H1 (cell line): ENCODE data around the gene IL26. TPM values are rescaled to one million over a fixed set of nuclear protein-coding genes. Genes with fewer than 3 reads are reported as not detected.

Source experiments
- CTCF ChIA-PET: fragments of 300-600 bp; sonication (Branson Sonifier 250); formaldehyde crosslinking; loops from one replicate; lab custom pipeline; 2021; ENCODE audit not compliant: partially characterized antibody; lab: Charles Lee
- POLR2A ChIA-PET: fragments of 300-600 bp; sonication (Branson Sonifier 250); formaldehyde crosslinking; loops from one replicate; lab custom pipeline; 2021; ENCODE audit warnings: inconsistent platforms; ENCODE audit not compliant: partially characterized antibody; lab: Charles Lee
- DNase-seq, 2 experiments: peaks; one replicate each; pipeline versions ENCODE4 v3.0.0 to v3.0.0-alpha.2; 2010 to 2022; ENCODE audit warnings: low spot score in 2 of 2, low read depth in 1 of 2, mixed read lengths in 1 of 2
- FAIRE-seq: peaks from 2 replicates; lab custom pipeline; 2011; peaks lifted over from hg19 to GRCh38; lab: Jason Lieb, UNC
- H2AFZ ChIP-seq: 2 replicates; pipeline ENCODE4 v1.8.1; 2012; ENCODE audit warnings: low read length, inconsistent platforms
- H2AK5ac ChIP-seq: 2 replicates; pipeline ENCODE4 v1.6.1; 2013; ENCODE audit warnings: low read depth, low read length
- H2BK120ac ChIP-seq: replicated peaks from 2 replicates; pipeline ENCODE3; 2013; ENCODE audit warnings: low read depth, low read length, inconsistent platforms
- H2BK12ac ChIP-seq: 2 replicates; pipeline ENCODE4 v1.6.1; 2013; ENCODE audit warnings: low read depth, low read length
- H2BK15ac ChIP-seq: 2 replicates; pipeline ENCODE4 v1.6.1; 2013; ENCODE audit warnings: low read length
- H2BK20ac ChIP-seq: 2 replicates; pipeline ENCODE4 v1.6.1; 2013; ENCODE audit warnings: low read length
- H2BK5ac ChIP-seq: 2 replicates; pipeline ENCODE4 v1.6.1; 2013; ENCODE audit warnings: low read depth, low read length
- H3K14ac ChIP-seq: 2 replicates; pipeline ENCODE4 v1.6.1; 2013; ENCODE audit warnings: inconsistent platforms; ENCODE audit not compliant: insufficient read length
- H3K18ac ChIP-seq: 2 replicates; pipeline ENCODE4 v1.6.1; 2013; ENCODE audit warnings: low read length; ENCODE audit errors: extremely low read depth
- H3K23ac ChIP-seq: 2 replicates; pipeline ENCODE4 v1.6.1; 2013; ENCODE audit warnings: inconsistent platforms; ENCODE audit not compliant: insufficient read length
- H3K23me2 ChIP-seq: 2 replicates; pipeline ENCODE4 v1.6.1; 2013; ENCODE audit warnings: low read depth, low read length
- H3K27ac ChIP-seq: 2 replicates; pipeline ENCODE4 v1.6.1; 2011; ENCODE audit warnings: low read depth, low read length, inconsistent platforms
- H3K27me3 ChIP-seq, 4 experiments: replicated peaks in 1 of 4; 1 replicate in 1 of 4; 2 replicates in 3 of 4; pipeline versions ENCODE4 v1.6.1 to v1.8.1; 2011 to 2013; ENCODE audit warnings: low read length in 3 of 4, mild to moderate bottlenecking in 3 of 4, inconsistent platforms in 2 of 4, mixed read lengths in 2 of 4, moderate library complexity in 1 of 4; ENCODE audit not compliant: control insufficient read depth in 3 of 4, insufficient read depth in 3 of 4; ENCODE audit errors: extremely low read depth in 1 of 4
- H3K36me3 ChIP-seq, 4 experiments: 2 replicates each; pipeline versions ENCODE4 v1.6.1 to v1.8.1; 2011 to 2013; ENCODE audit warnings: mild to moderate bottlenecking in 4 of 4, low read length in 3 of 4, moderate library complexity in 2 of 4, control low read depth in 1 of 4, inconsistent platforms in 1 of 4; ENCODE audit not compliant: insufficient read depth in 4 of 4, control insufficient read depth in 2 of 4
- H3K4ac ChIP-seq: replicated peaks from 2 replicates; pipeline ENCODE3; 2013; ENCODE audit warnings: low read length, low read depth, mixed read lengths, inconsistent platforms; ENCODE audit not compliant: insufficient read length
- H3K4me1 ChIP-seq, 4 experiments: replicated peaks in 1 of 4; 1 replicate in 1 of 4; 2 replicates in 3 of 4; pipeline versions ENCODE4 v1.6.1 to v1.8.1; 2011 to 2013; ENCODE audit warnings: low read length in 3 of 4, inconsistent platforms in 2 of 4, mixed read lengths in 1 of 4; ENCODE audit not compliant: insufficient read depth in 4 of 4, control insufficient read depth in 3 of 4
- H3K4me2 ChIP-seq, 2 experiments: 2 replicates each; pipeline versions ENCODE4 v1.6.1 to v1.8.1; 2011 to 2013; ENCODE audit warnings: low read depth in 2 of 2, low read length in 2 of 2, control low read depth in 1 of 2, inconsistent platforms in 1 of 2, mild to moderate bottlenecking in 1 of 2; ENCODE audit not compliant: insufficient read depth in 1 of 2
- H3K4me3 ChIP-seq, 4 experiments: fragments of 200-600, 300-600 bp in 1 of 4; sonication (generic), shearing (Covaris generic), sonication (Bioruptor Twin) in 1 of 4; 2 replicates each; pipeline versions ENCODE4 v1.5.1 to v1.8.1; 2011 to 2016; ENCODE audit warnings: low read length in 4 of 4, low read depth in 3 of 4, control low read depth in 2 of 4, inconsistent platforms in 2 of 4, mild to moderate bottlenecking in 2 of 4, mixed read lengths in 1 of 4, moderate library complexity in 1 of 4; ENCODE audit not compliant: insufficient read depth in 2 of 4; ENCODE audit errors: extremely low read depth in 1 of 4
- H3K56ac ChIP-seq: replicated peaks from 2 replicates; pipeline ENCODE3; 2013; ENCODE audit warnings: low read depth, mild to moderate bottlenecking, mixed read lengths, low read length, inconsistent platforms; ENCODE audit not compliant: insufficient read length
- H3K79me1 ChIP-seq: 2 replicates; pipeline ENCODE4 v1.6.1; 2013; ENCODE audit warnings: low read depth, low read length, control low read depth
- H3K79me2 ChIP-seq, 2 experiments: 2 replicates each; pipeline versions ENCODE4 v1.6.1 to v1.8.1; 2012 to 2013; ENCODE audit warnings: low read length in 2 of 2, mild to moderate bottlenecking in 2 of 2, inconsistent platforms in 1 of 2; ENCODE audit not compliant: insufficient read depth in 2 of 2, control insufficient read depth in 1 of 2
- H3K9ac ChIP-seq, 4 experiments: replicated peaks in 1 of 4; 1 replicate in 1 of 4; 2 replicates in 3 of 4; pipeline versions ENCODE4 v1.6.1 to v1.8.1; 2011 to 2013; ENCODE audit warnings: low read depth in 3 of 4, low read length in 3 of 4, control low read depth in 2 of 4, mild to moderate bottlenecking in 2 of 4, moderate library complexity in 2 of 4, inconsistent platforms in 1 of 4; ENCODE audit errors: extremely low read depth in 1 of 4
- H3K9me3 ChIP-seq, 2 experiments: 2 replicates each; pipeline versions ENCODE4 v1.6.1 to v1.8.1; 2012 to 2013; ENCODE audit warnings: mild to moderate bottlenecking in 2 of 2, moderate library complexity in 2 of 2, control low read depth in 1 of 2, inconsistent platforms in 1 of 2, low read depth in 1 of 2, low read length in 1 of 2, mixed read lengths in 1 of 2; ENCODE audit not compliant: insufficient read depth in 2 of 2
- H4K20me1 ChIP-seq, 2 experiments: replicated peaks in 1 of 2; 2 replicates each; pipeline versions ENCODE3 to v1.8.1; 2011 to 2013; ENCODE audit warnings: inconsistent platforms in 2 of 2, low read length in 2 of 2, mild to moderate bottlenecking in 1 of 2; ENCODE audit not compliant: insufficient read depth in 2 of 2, control insufficient read depth in 1 of 2
- H4K5ac ChIP-seq: 2 replicates; pipeline ENCODE4 v1.6.1; 2013; ENCODE audit warnings: low read length, low read depth, mixed read lengths, inconsistent platforms; ENCODE audit not compliant: insufficient read length
- H4K8ac ChIP-seq: 2 replicates; pipeline ENCODE4 v1.8.0; 2013; ENCODE audit warnings: mild to moderate bottlenecking, moderate library complexity, low read length, inconsistent platforms; ENCODE audit not compliant: insufficient read depth; ENCODE audit errors: extremely low read depth
- H4K91ac ChIP-seq: replicated peaks from 2 replicates; pipeline ENCODE3; 2013; ENCODE audit warnings: low read length, mixed read lengths, inconsistent platforms; ENCODE audit not compliant: insufficient read length
- KDM1A ChIP-seq: fragments of 200-600, 300-600 bp; sonication (generic); IDR thresholded peaks from 2 replicates; pipeline ENCODE4 v1.7.1; 2016; ENCODE audit warnings: mild to moderate bottlenecking, low read length, borderline replicate concordance
- NRF1 ChIP-seq: IDR thresholded peaks from 2 replicates; pipeline ENCODE4 v1.6.1; 2011; ENCODE audit warnings: mild to moderate bottlenecking, low read depth, low read length, improper control_type of control experiment
- RFX5 ChIP-seq: IDR thresholded peaks from 2 replicates; pipeline ENCODE4 v1.6.1; 2011; ENCODE audit warnings: low read depth, low read length, improper control_type of control experiment, borderline replicate concordance
- SIX5 ChIP-seq: IDR thresholded peaks from 2 replicates; pipeline ENCODE4 v1.6.1; 2011; ENCODE audit warnings: mild to moderate bottlenecking, low read depth, low read length
- WGBS, 2 experiments: shearing (Covaris generic) in 1 of 2; methylation state at CpG; one replicate each; pipeline versions ENCODE4 v1.1.6 to v1.1.7; 2013 to 2015; ENCODE audit warnings: low lambda C conversion rate in 2 of 2, mixed read lengths in 2 of 2, inconsistent platforms in 1 of 2, low coverage in 1 of 2, missing lambda C conversion rate in 1 of 2; ENCODE audit not compliant: insufficient replicate concordance in 2 of 2, insufficient coverage in 1 of 2, insufficient read length in 1 of 2; ENCODE audit errors: extremely low coverage in 1 of 2, missing lambda C conversion rate in 1 of 2; 5-methylcytosine and 5-hydroxymethylcytosine counted together
- polyA plus RNA-seq, 7 experiments: library from polyadenylated mRNA; depleted of rRNA in 3 of 7; stranded (reverse) in 5 of 7; unstranded in 2 of 7; fragments of >200 nt in 5 of 7; fragments of 200-250 nt in 2 of 7; gene quantifications; 1 replicate in 5 of 7; 2 replicates in 1 of 7; 4 replicates in 1 of 7; pipeline versions ENCODE4 v1.2.1 to v1.2.3, GENCODE V29; 2011 to 2013; ENCODE audit warnings: missing spikeins in 2 of 7, mixed read lengths in 2 of 7
- total RNA-seq: library from RNA; stranded (reverse); fragmentation: NEBNext Ultra II Directional; extraction: Animal tissue kit (Norgen Biotek cat#: 25700); gene quantifications from 2 replicates; pipeline ENCODE4 v1.2.1, GENCODE V29; 2021
- TF ChIP-seq, protein P1 (sequence below): IDR thresholded peaks from 2 replicates; pipeline ENCODE4 v1.6.1; 2012; ENCODE audit warnings: low read length, inconsistent platforms
- TF ChIP-seq, protein P2 (sequence below): IDR thresholded peaks from 2 replicates; pipeline ENCODE4 v1.6.1; 2012; ENCODE audit warnings: inconsistent platforms

The IL26 gene
- total and polyA plus RNA-seq, 2 of the 8 experiments (the other 6 are each of a cell fraction or from before 2014, with no cell fraction given) = not detected

DNA sequence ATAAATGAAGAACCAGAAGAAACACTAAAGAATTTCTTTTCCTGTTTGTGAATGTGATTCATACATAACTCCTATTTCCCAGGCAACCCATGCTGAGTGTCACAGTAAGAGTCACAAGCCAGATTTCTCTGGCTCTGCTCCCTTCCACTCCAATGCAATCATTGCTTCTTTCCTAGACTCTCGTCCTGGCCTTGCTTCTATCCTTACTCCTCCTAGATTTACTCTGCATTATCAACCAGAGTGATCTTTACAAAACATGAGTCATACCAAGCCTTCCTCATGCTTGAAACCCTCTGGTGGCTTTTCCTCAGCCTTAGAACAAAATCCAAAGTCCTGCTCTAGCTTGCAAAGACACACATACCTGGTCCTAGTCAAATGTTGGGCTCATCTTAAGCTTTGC lies 14.5 kb upstream of the IL26 start:
- no peaks in the 10 kb centered on the region for H3K23me2 ChIP-seq
- H3K9ac ChIP-seq = no peak overlapping the region
- H2BK12ac ChIP-seq = no peak overlapping the region
- no peak overlapping the region for H3K4me3 ChIP-seq
- H2BK120ac ChIP-seq = no peak overlapping the region
- no peak overlapping the region for H2AK5ac ChIP-seq
- no peak overlapping the region for H2AFZ ChIP-seq
- H3K4me2 ChIP-seq = no peak overlapping the region
- DNase-seq (no peak), FAIRE-seq (no peak)
- H4K8ac ChIP-seq = no peak overlapping the region
- H3K27ac ChIP-seq = no peak overlapping the region
- H3K4ac ChIP-seq = no peak overlapping the region
- H3K9me3 ChIP-seq = no peaks in the 10 kb centered on the region
- no peak overlapping the region for H2BK5ac ChIP-seq
- H3K79me2 ChIP-seq = no peaks in the 10 kb centered on the region
- no peak overlapping the region for H3K14ac ChIP-seq
- no peak overlapping the region for H3K56ac ChIP-seq
- POLR2A ChIA-PET = no interaction called here
- TF ChIP-seq NRF1 (no peak), SIX5 (no peak), KDM1A (no peak), RFX5 (no peak)
- TF ChIP-seq, protein P1, sequence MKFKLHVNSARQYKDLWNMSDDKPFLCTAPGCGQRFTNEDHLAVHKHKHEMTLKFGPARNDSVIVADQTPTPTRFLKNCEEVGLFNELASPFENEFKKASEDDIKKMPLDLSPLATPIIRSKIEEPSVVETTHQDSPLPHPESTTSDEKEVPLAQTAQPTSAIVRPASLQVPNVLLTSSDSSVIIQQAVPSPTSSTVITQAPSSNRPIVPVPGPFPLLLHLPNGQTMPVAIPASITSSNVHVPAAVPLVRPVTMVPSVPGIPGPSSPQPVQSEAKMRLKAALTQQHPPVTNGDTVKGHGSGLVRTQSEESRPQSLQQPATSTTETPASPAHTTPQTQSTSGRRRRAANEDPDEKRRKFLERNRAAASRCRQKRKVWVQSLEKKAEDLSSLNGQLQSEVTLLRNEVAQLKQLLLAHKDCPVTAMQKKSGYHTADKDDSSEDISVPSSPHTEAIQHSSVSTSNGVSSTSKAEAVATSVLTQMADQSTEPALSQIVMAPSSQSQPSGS = no peak
- TF ChIP-seq, protein P2, sequence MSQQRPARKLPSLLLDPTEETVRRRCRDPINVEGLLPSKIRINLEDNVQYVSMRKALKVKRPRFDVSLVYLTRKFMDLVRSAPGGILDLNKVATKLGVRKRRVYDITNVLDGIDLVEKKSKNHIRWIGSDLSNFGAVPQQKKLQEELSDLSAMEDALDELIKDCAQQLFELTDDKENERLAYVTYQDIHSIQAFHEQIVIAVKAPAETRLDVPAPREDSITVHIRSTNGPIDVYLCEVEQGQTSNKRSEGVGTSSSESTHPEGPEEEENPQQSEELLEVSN = no peak
- TF ChIP-seq, all 59 proteins: peak for 0
- no peaks in the 10 kb centered on the region for H3K27me3 ChIP-seq
- H2BK15ac ChIP-seq = no peak overlapping the region
- no peaks in the 10 kb centered on the region for H3K79me1 ChIP-seq
- H3K4me1 ChIP-seq = no peaks in the 10 kb centered on the region
- H4K91ac ChIP-seq = no peak overlapping the region
- H4K5ac ChIP-seq = no peak overlapping the region
- WGBS, 2 experiments = 93% methylated on average over 1 of the region's 1 CpG; no CpG with 5 or more reads in 1 of the 2 experiments
- CTCF ChIA-PET = interaction anchor here (1.8 kb wide), 1 partner anchor 80 kb away, joined by 4 read pairs; no protein-coding TSS in a partner anchor
- H3K23ac ChIP-seq = no peak overlapping the region
- H4K20me1 ChIP-seq = no peaks in the 10 kb centered on the region
- H2BK20ac ChIP-seq = no peak overlapping the region
- no peak overlapping the region for H3K18ac ChIP-seq
- no peaks in the 10 kb centered on the region for H3K36me3 ChIP-seq
